ENCODE data around the gene DLG1. TPM values are rescaled to one million over a fixed set of nuclear protein-coding genes. Genes with fewer than 3 reads are reported as not detected.
"Not testable (repeated sequence)": the region's sequence is repeated elsewhere in the genome, so short reads cannot be mapped to it uniquely, and the experiment has no call there.

The DLG1 gene
- total RNA-seq, 2 experiments from 2014 or later, result 72.2 to 81.6 TPM

DNA sequence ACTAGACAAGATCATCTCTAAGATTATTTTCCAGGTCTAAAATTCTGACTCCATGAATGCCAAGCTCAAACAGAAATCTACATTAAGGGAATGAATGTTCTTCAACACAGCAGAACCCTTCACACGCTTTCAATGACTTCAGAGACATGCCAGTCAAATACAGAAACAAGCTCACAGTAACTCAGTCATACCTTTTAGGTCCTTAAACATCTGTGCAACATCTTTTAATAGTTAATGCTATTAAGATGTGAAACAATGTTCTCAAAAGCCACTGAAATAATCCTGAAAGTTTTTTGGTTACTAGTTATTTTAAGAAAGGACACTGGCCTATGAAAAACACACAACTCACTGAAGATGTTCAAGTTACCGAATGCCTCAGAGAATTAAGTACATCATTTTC, 2.5 kb downstream of the DLG1 start:
- Mint-ChIP-seq H3K4me1 (peaks cover 52% of the 10 kb centered on the region), H3K36me3 (ENCODE audit: low read depth) (peaks cover 34% of the 10 kb centered on the region), H3K27ac (peak overlapping the region; percentile 31), H3K27me3 (peaks cover 12% of the 10 kb centered on the region), H3K9me3 (no peaks in the 10 kb centered on the region), H3K4me3 (peak overlapping the region; percentile 40)
- DNase-seq, result no peak
- CTCF ChIA-PET, result interaction anchor here (0.7 kb wide), 1 partner anchor 266 kb away, joined by 3 read pairs; the partner anchor contains the start of gene MELTF
- POLR2A ChIA-PET, result no interaction called here

DNA sequence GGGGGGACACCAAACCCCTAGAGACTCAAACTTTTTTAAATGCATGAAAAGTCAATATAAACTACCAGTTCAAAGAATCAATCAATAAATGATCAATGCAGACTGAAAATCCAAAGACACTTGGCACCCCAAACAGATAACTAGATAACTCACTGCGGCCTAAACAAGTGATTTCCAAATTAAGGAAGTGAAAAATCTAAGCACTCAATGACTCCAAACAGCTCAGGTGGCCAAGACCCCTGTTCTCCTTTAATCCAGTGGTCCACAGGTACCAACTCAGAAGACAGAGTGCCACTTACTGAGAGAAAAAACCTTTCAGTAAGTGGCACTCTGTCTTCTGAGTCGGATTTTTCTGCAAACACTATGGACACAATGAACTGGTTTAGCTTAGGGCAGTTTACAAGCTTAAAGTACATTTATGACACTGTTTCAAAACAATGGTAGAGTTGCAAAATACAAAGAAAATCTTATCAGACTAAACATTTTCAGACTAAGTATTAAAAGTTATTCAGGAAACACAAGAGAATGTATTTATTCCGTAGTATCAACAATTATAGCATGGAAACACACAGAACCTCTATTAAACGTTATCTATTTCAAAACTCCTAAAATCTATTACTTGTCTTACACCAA, 4.7 kb downstream of the DLG1 start:
- no peak overlapping the region for H3K27ac Mint-ChIP-seq
- H3K27me3 Mint-ChIP-seq, result no peaks in the 10 kb centered on the region
- no peak overlapping the region for H3K4me3 Mint-ChIP-seq
- CTCF ChIA-PET, result no interaction called here
- H3K4me1 Mint-ChIP-seq, result peaks cover 49% of the 10 kb centered on the region
- H3K9me3 Mint-ChIP-seq, result no peaks in the 10 kb centered on the region
- no peak for DNase-seq
- H3K36me3 Mint-ChIP-seq (ENCODE audit: low read depth), result peaks cover 47% of the 10 kb centered on the region
- POLR2A ChIA-PET, result no interaction called here

DNA sequence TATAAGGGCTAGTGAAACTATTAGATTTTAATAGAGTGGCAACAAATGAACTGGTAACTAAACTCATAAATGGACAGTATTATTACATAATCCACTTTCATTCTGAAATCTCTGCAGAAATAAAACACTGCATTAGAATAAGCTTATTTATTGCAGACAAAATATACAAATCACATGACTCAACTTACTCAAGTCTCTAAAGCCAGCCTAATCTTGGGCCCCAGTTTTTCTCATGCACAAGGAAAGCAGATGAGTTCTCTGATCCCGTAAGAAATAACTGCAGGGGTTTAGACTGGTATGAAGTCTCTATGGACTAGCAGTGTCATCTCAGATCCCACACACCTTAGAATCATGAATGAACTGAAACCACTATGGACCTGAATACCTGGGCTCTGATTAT, 5.8 kb downstream of the DLG1 start:
- peaks cover 52% of the 10 kb centered on the region for H3K36me3 Mint-ChIP-seq (ENCODE audit: low read depth)
- ChIA-PET POLR2A (no interaction called here), CTCF (no interaction called here)
- H3K4me3 Mint-ChIP-seq, result no peak overlapping the region
- H3K27ac Mint-ChIP-seq, result no peak overlapping the region
- H3K9me3 Mint-ChIP-seq, result no peaks in the 10 kb centered on the region
- no peak for DNase-seq
- H3K4me1 Mint-ChIP-seq, result peaks cover 47% of the 10 kb centered on the region
- H3K27me3 Mint-ChIP-seq, result no peaks in the 10 kb centered on the region

DNA sequence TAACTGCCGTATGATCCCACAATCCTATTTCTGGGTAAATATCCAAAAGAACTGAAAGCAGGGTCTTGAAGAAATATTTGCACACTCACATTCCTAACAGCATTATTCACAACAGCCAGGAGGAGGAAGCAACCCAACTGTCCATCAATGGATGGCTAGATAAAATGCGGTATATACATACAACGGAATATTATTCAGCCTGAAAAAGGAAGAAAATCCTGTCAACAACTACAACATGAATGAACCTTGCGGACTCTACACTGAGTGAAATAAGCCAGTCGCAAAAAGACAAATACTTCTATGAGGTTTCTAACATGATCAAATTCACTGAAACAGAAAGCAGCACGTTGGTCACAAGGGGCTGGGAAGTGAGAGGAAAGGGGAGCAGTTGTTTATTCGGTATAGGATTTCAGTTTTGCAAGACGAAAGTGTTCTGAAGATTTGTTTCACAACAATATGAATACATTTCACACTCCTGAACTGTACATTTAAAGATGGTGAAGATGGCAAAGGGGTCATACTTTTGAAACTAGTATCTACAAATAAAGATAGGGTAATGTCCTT, 6.2 kb downstream of the DLG1 start:
- Mint-ChIP-seq H3K9me3 (no peaks in the 10 kb centered on the region), H3K27ac (no peak overlapping the region), H3K36me3 (ENCODE audit: low read depth) (peaks cover 52% of the 10 kb centered on the region), H3K4me3 (no peak overlapping the region), H3K27me3 (no peaks in the 10 kb centered on the region), H3K4me1 (peaks cover 47% of the 10 kb centered on the region)
- no peak for DNase-seq
- POLR2A ChIA-PET, result no interaction called here
- CTCF ChIA-PET, result no interaction called here

DNA sequence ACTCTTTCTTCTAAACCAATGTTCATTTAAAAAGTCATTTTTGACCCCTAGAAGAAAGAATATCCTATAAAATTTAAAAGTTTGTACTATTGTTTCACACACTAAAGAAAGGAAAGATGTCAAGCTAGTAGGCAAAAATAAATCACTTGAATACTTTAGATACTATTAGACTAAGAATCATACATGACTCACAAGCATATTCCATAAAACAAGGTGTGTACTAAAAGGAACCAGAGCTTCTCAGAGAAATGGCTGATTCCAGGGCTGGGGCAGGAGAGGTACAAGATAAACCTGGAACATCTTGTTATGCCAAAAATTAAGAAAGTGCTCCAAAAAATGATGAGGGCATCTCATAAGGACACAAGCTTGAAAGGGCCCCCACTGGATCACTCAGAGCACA, 8.7 kb downstream of the DLG1 start:
- DNase-seq, result no peak
- POLR2A ChIA-PET, result no interaction called here
- peaks cover 34% of the 10 kb centered on the region for H3K4me1 Mint-ChIP-seq
- H3K27ac Mint-ChIP-seq, result no peak overlapping the region
- H3K9me3 Mint-ChIP-seq, result no peaks in the 10 kb centered on the region
- H3K4me3 Mint-ChIP-seq, result no peak overlapping the region
- H3K36me3 Mint-ChIP-seq (ENCODE audit: low read depth), result peaks cover 59% of the 10 kb centered on the region
- no peaks in the 10 kb centered on the region for H3K27me3 Mint-ChIP-seq
- CTCF ChIA-PET, result interaction anchor here (1.4 kb wide), 1 partner anchor 164 kb away, joined by 3 read pairs; no protein-coding TSS in a partner anchor

DNA sequence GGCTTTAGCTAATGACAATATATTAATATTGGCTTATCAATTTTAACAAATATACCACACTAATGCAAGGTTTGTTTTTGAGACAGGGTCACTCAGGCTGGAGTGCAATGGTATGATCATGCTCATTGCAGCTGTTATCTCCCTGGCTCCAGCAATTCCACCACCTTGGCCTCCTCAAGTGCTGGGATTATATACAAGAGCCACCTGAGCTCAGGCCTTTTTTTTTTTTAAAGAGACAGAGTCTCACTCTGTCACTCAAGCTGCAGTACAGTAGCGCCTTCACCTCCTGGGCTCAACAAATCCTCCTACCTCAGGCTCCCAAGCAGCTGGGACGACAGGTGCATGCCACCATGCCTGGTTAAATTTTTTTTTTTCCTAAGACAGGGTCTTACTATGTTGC, 11.7 kb downstream of the DLG1 start:
- no peak for DNase-seq
- no peaks in the 10 kb centered on the region for H3K9me3 Mint-ChIP-seq
- H3K4me1 Mint-ChIP-seq, result peaks cover 18% of the 10 kb centered on the region
- no peak overlapping the region for H3K27ac Mint-ChIP-seq
- ChIA-PET CTCF (interaction anchor here (0.6 to 0.8 kb wide), 2 partner anchors 15 to 107 kb away, joined by 3 to 4 read pairs; no protein-coding TSS in a partner anchor), POLR2A (no interaction called here)
- H3K27me3 Mint-ChIP-seq, result no peaks in the 10 kb centered on the region
- no peak overlapping the region for H3K4me3 Mint-ChIP-seq
- peaks cover 52% of the 10 kb centered on the region for H3K36me3 Mint-ChIP-seq (ENCODE audit: low read depth)

DNA sequence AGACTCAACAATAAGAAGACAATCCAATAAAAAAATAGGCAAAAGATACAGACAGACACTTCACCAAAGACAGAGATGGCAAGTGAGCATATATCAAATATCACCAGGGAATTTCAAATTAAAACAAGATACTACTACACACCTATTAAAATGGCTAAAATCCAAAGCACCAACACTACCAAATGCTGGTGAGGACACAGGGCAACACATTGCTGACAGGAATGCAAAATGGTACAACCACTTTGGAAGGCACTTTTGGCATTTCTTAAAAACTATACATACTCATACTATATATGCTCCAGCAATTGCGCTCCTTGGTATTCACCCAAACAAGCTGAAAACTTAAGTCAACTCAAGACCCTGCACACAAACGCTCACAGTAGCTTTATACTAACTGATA, 12.9 kb downstream of the DLG1 start:
- Mint-ChIP-seq H3K9me3 (no peaks in the 10 kb centered on the region), H3K4me1 (peaks cover 9% of the 10 kb centered on the region), H3K36me3 (ENCODE audit: low read depth) (peaks cover 51% of the 10 kb centered on the region), H3K27me3 (no peaks in the 10 kb centered on the region), H3K27ac (no peak overlapping the region), H3K4me3 (no peak overlapping the region)
- CTCF ChIA-PET, result interaction anchor here (0.6 kb wide), 1 partner anchor 53 kb away, joined by 3 read pairs; no protein-coding TSS in a partner anchor
- POLR2A ChIA-PET, result no interaction called here
- DNase-seq, result no peak

DNA sequence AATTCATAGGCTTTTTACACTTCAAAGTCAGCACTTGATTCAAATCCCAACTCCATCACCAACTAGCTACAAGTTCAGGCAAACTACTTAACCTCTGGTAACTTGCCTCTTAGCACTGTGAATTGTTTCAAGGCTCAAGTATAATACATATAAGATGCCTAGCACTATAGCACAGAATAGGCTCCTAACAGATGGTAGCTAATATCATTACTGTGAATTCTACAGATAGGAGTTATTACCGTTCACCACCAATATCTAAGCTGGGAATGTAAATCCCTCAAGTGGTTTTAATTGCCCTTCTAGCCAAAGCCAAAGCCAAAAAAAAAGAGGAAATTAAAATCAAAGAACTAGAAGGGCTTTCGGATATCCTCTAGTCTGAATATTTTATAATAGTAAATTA, 15.4 kb downstream of the DLG1 start:
- Mint-ChIP-seq H3K27ac (no peak overlapping the region), H3K4me1 (peaks cover 4% of the 10 kb centered on the region), H3K4me3 (no peak overlapping the region), H3K36me3 (ENCODE audit: low read depth) (peaks cover 48% of the 10 kb centered on the region), H3K27me3 (no peaks in the 10 kb centered on the region), H3K9me3 (no peaks in the 10 kb centered on the region)
- ChIA-PET CTCF (interaction anchor here (1.0 kb wide), 1 partner anchor 41 kb away, joined by 4 read pairs; no protein-coding TSS in a partner anchor), POLR2A (no interaction called here)
- DNase-seq, result no peak

DNA sequence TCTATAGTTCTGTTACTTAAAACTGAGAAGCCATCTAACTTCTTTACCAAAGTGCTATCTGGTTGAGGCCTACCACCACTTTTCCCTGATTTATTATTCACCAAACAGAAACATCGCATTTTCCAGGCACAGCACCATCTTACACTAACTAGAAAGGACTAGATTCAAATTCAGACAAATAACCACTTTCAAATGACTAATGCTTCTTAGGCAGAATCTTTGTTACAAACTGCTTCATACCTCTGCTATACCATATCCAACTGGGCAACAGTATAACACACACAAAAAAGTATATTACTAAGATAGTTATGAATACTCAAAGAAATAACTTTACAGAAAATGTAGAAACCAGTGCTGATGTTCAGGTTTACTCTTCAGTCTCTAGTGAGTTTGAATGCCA, 16.6 kb downstream of the DLG1 start:
- CTCF ChIA-PET, result no interaction called here
- Mint-ChIP-seq H3K9me3 (no peaks in the 10 kb centered on the region), H3K27me3 (no peaks in the 10 kb centered on the region), H3K4me1 (peaks cover 4% of the 10 kb centered on the region), H3K4me3 (no peak overlapping the region), H3K27ac (no peak overlapping the region), H3K36me3 (ENCODE audit: low read depth) (peaks cover 45% of the 10 kb centered on the region)
- POLR2A ChIA-PET, result no interaction called here
- no peak for DNase-seq

DNA sequence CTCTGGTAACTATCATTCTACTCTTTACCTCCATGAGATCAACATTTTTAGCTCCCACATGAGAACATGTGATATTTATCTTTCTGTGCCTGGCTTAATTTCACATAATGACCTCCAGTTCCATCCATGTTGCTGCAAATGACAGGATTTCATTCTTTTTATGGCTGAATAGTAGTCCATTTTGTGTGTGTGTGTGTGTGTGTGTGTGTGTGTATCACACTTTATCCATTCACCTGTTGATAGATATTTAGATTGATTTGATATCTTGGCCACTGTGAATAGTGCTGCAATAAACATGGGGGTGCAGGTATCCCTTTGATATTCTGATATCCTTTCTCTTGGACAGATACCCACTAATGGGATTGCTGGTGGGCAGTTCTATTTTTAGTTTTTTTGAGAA, 18.3 kb downstream of the DLG1 start:
- Mint-ChIP-seq H3K9me3 (no peaks in the 10 kb centered on the region), H3K4me1 (peaks cover 4% of the 10 kb centered on the region), H3K36me3 (ENCODE audit: low read depth) (peaks cover 35% of the 10 kb centered on the region), H3K27ac (no peak overlapping the region), H3K27me3 (no peaks in the 10 kb centered on the region), H3K4me3 (no peak overlapping the region)
- DNase-seq, result no peak
- ChIA-PET CTCF (interaction anchor here (1.0 kb wide), 1 partner anchor 187 kb away, joined by 3 read pairs; no protein-coding TSS in a partner anchor), POLR2A (no interaction called here)

DNA sequence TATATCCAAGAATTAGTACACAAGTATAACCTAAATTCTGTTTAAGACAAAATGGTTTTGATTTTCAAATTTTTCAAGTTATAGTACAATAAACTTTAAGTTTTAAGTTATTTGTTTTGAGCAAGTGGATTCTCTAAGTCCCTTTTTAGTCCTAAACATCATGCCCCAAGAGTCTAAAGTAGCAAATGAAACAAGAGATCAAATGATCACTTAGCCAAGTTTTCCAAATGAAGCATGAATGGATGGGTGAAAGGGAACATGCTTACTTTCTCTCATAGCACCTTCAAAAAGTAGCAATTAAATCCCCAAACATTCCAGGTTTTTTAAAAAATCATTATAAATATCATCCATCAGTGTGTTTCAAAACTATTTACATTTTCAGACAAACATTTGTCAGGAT, 19.5 kb downstream of the DLG1 start:
- ChIA-PET POLR2A (no interaction called here), CTCF (interaction anchor here (1.0 kb wide), 1 partner anchor 186 kb away, joined by 3 read pairs; no protein-coding TSS in a partner anchor)
- Mint-ChIP-seq H3K4me1 (peaks cover 5% of the 10 kb centered on the region), H3K9me3 (no peaks in the 10 kb centered on the region), H3K27me3 (no peaks in the 10 kb centered on the region), H3K4me3 (no peak overlapping the region), H3K36me3 (ENCODE audit: low read depth) (peaks cover 34% of the 10 kb centered on the region), H3K27ac (no peak overlapping the region)
- no peak for DNase-seq

DNA sequence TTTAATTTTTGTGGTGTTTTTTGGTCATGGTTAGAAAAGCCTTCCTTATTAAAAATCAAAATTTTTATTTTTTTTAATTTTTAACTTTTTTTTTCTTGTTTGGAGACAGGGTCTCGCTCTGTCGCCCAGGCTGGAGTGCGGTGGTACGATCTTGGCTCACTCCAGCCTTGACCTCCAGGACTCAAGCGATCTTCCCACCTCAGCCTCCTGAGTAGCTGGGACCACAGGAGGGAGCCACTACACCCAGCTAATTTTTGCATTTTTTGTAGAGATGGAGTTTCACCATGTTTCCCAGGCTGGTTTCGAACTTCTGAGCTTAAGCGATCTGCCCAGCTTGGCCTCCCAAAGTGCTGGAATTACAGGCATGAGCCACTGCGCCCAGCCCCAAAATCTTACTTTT, 21.6 kb downstream of the DLG1 start:
- H3K9me3 Mint-ChIP-seq, DNase-seq, H3K4me3 Mint-ChIP-seq, H3K4me1 Mint-ChIP-seq, CTCF ChIA-PET, H3K27ac Mint-ChIP-seq, H3K27me3 Mint-ChIP-seq: not testable (repeated sequence)
- H3K36me3 Mint-ChIP-seq (ENCODE audit: low read depth), result peaks cover 32% of the 10 kb centered on the region
- POLR2A ChIA-PET, result interaction anchor here (0.6 kb wide), 1 partner anchor 9 kb away, joined by 7 read pairs; no protein-coding TSS in a partner anchor

DNA sequence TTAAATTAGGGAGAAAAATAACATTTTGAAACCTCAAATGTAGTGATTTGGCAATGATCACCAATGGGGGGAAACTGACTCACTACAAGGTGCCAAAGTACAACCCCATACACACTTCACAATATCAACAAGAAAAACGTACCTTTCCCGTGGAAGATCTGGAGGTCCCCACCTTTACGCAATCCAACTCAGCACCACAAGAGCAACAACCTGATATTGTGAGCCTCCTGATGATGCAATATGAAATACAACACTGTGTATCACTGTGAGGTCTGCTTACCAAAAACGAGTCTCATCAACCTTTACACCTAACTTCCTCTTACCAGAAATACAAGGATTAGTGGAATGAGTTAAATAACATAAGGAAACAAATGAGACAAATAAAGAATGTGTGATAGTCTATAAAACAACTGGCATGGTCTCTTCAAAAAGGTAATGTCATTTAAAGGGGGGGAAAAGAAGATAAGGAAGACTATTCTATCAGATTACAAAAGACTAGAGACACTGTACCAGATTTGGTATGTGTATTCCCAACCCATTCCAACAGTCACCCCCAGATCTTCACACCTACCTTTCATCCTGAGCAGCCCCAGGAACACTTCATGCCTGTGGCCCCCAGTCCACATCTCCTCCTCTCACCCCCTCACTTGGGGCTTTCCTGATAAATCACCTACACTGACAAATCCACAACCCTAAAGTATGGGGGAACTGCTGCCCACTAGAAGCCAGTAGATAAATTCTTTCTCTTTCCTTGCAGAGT, 27.7 kb downstream of the DLG1 start:
- CTCF ChIA-PET, result no interaction called here
- POLR2A ChIA-PET, result no interaction called here
- H3K4me3 Mint-ChIP-seq, result no peak overlapping the region
- no peaks in the 10 kb centered on the region for H3K9me3 Mint-ChIP-seq
- peaks cover 5% of the 10 kb centered on the region for H3K4me1 Mint-ChIP-seq
- H3K27ac Mint-ChIP-seq, result no peak overlapping the region
- peaks cover 7% of the 10 kb centered on the region for H3K36me3 Mint-ChIP-seq (ENCODE audit: low read depth)
- H3K27me3 Mint-ChIP-seq, result no peaks in the 10 kb centered on the region
- no peak for DNase-seq

Data from activated CD4-positive, alpha-beta T cell treated with anti-CD3 and anti-CD28 coated beads, Interleukin-2, amount 10 ng/mL, durations not matched to agents 7 days and 5 days (primary cell).